ENCODE results near the gene MPP4. TPM values are rescaled to one million over a fixed set of nuclear protein-coding genes. Genes with fewer than 3 reads are reported as not detected.
"Not testable (repeated sequence)": the region's sequence is repeated elsewhere in the genome, so short reads cannot be mapped to it uniquely, and the experiment has no call there.

Gene MPP4
- total and polyA plus RNA-seq, 7 donors = 0.06 to 0.36 TPM; not detected in 5

GRCh38 chr2:201674794-201675193 is 23.6 kb downstream of the MPP4 start:
- whole genome bisulfite sequencing, 2 donors = 80 to 83% methylated on average over 3 of the region's 3 CpGs
- Histone ChIP-seq H3K4me3 (no peak overlapping the region), H3K36me3 (no peaks in the 10 kb centered on the region), H3K4me1 (no peaks in the 10 kb centered on the region), H3K27ac (no peak overlapping the region), H3K27me3 (no peaks in the 10 kb centered on the region), H3K9me3 (no peaks in the 10 kb centered on the region)
- no peak for DNase-seq
- no peak for TF ChIP-seq EP300 (IDR thresholded peaks at IDR 0.05)
- no peak for TF ChIP-seq POLR2A (IDR thresholded peaks at IDR 0.05)
- no peak for TF ChIP-seq POLR2AphosphoS5 (IDR thresholded peaks at IDR 0.05)
- TF ChIP-seq CTCF (IDR thresholded peaks at IDR 0.05) = no peak
- intact Hi-C loops (cut with DNase I) = no loop called here

GRCh38 chr2:201674298-201674697 is 24.1 kb downstream of the MPP4 start:
- Histone ChIP-seq H3K4me1 (no peaks in the 10 kb centered on the region), H3K27ac (no peak overlapping the region), H3K9me3 (no peaks in the 10 kb centered on the region), H3K36me3 (no peaks in the 10 kb centered on the region), H3K4me3 (no peak overlapping the region), H3K27me3 (no peaks in the 10 kb centered on the region)
- TF ChIP-seq CTCF (IDR thresholded peaks at IDR 0.05) = no peak
- TF ChIP-seq POLR2AphosphoS5 (IDR thresholded peaks at IDR 0.05) = no peak
- no peak for TF ChIP-seq EP300 (IDR thresholded peaks at IDR 0.05)
- TF ChIP-seq POLR2A (IDR thresholded peaks at IDR 0.05) = no peak
- intact Hi-C loops (cut with DNase I) = no loop called here
- 62 to 64% methylated on average over 3 of the region's 3 CpGs for WGBS, 2 donors
- DNase-seq = no peak

GRCh38 chr2:201673546-201673945 is 24.9 kb downstream of the MPP4 start:
- Histone ChIP-seq H3K4me3 (no peak overlapping the region), H3K27ac (no peak overlapping the region), H3K36me3 (no peaks in the 10 kb centered on the region), H3K4me1 (no peaks in the 10 kb centered on the region), H3K9me3 (no peaks in the 10 kb centered on the region), H3K27me3 (no peaks in the 10 kb centered on the region)
- intact Hi-C loops (cut with DNase I) = no loop called here
- no peak for DNase-seq
- no peak for TF ChIP-seq POLR2A (IDR thresholded peaks at IDR 0.05)
- TF ChIP-seq POLR2AphosphoS5 (IDR thresholded peaks at IDR 0.05) = no peak
- no peak for TF ChIP-seq CTCF (IDR thresholded peaks at IDR 0.05)
- no peak for TF ChIP-seq EP300 (IDR thresholded peaks at IDR 0.05)
- WGBS, 2 donors = 49 to 73% methylated on average over 2 of the region's 2 CpGs

GRCh38 chr2:201671205-201671604 is 27.2 kb downstream of the MPP4 start:
- DNase-seq; H3K27ac ChIP-seq; H3K4me1 ChIP-seq; H3K36me3 ChIP-seq; H3K9me3 ChIP-seq; H3K4me3 ChIP-seq; intact Hi-C loops (cut with DNase I); H3K27me3 ChIP-seq: not testable (repeated sequence)
- 60 to 64% methylated on average over 4 of the region's 4 CpGs for WGBS, 2 donors

GRCh38 chr2:201669865-201670264 is 28.6 kb downstream of the MPP4 start:
- Histone ChIP-seq H3K27me3 (no peaks in the 10 kb centered on the region), H3K4me3 (no peak overlapping the region), H3K36me3 (no peaks in the 10 kb centered on the region), H3K4me1 (no peaks in the 10 kb centered on the region), H3K27ac (no peak overlapping the region), H3K9me3 (no peaks in the 10 kb centered on the region)
- 93 to 98% methylated on average over 1 of the region's 1 CpG for WGBS, 2 donors
- TF ChIP-seq EP300 (IDR thresholded peaks at IDR 0.05) (no peak), CTCF (IDR thresholded peaks at IDR 0.05) (no peak), POLR2A (IDR thresholded peaks at IDR 0.05) (no peak), POLR2AphosphoS5 (IDR thresholded peaks at IDR 0.05) (no peak)
- no peak for DNase-seq
- intact Hi-C loops (cut with DNase I) = no loop called here
